Measurements from ENCODE around the gene HPCAL4. TPM values are rescaled to one million over a fixed set of nuclear protein-coding genes. Genes with fewer than 3 reads are reported as not detected.
A peak's percentile ranks its signal among the peaks of the same experiment; 100 is the strongest.

Gene HPCAL4
- polyA plus RNA-seq, 12 donors: 0.57 to 2.5 (median 1.6) TPM; not detected in 2

DNA sequence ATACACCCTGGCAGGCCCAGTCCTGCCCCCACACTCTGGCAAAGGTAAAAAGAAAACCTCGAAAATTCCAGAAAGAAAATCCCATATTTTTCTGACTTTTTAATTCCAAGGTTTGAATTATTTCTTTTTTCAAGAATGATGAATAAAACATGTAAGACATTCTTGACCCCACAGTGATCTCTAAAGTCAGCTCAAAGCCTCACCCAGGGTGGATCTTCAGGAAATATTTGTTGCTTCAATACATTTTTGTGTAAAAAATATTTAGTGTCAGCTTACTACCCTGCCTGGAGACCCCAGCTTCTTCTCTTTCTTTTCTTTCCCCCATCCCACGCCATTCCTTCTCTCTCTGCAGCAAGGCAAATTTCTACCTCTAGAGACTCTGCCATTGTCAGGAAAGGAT is 12.3 kb downstream of the HPCAL4 start:
- DNase-seq: no peak

DNA sequence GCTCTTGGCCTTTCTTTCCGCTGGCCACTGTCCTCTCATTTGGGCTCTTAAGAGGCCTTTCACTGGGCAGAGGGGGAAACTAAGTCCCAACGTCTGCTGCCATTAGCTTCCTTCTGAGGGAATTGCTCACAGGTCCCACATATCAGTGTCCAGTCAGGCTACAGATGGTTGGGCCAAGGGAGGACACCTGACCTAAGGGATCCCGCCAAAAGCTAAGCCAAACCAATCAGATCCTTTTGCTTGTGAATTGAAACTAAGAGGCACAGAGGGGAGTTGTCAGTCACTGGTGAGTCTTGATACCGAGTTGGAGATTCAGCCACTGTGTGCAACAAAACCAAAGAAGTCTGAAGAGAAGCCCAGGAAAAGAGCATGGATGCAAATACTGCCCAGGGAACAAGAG is 13.6 kb downstream of the HPCAL4 start:
- DNase-seq: no peak

DNA sequence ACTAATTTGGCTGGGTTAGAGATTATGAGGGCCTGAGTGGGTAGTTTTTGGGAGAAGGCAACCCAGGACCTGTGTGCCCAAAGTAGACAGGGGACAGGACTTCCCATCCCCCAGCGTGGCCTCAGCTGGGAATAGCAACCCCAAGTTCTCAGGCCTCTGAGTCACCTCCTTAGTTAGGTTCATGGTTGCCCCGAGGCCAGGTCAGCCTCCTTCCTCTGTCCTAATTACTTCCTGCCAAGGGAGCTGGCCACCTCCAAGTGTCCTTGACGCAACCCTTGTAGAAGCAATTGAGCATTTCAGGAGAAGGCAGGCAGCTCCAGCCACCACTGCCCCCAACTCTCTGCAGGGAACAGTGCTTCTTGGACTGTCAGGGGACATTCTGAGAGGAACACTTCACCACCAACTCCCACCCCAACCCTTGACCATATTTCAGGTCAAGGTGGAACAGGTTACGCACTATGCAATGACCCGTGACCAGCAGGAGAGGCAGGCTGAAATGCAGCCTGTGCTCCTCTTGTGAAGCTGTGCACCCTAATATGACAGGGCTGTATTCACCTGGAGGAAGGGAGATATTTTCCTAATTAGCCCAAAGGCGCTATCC is 14.2 kb downstream of the HPCAL4 start:
- DNase-seq: no peak

DNA sequence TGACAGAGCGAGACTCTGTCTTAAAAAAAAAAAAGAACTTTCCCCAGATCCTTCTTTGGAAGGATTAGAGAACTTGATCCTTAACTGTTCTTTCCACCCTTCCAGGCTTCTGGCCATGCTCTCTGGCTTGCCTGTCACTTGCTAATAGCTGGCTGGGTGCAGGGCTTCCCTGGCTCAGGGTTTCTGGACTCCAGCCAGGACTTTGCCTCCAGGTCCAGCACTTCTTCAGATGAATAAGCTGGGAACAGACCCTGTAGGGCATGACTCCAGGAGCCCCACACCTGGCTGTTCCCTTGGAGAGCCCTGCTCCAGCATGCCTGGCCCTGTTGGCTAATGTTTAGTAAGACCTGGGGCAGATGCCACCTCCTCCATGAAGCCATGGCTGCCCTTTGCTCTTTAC is 16.0 kb downstream of the HPCAL4 start:
- DNase-seq: no peak

DNA sequence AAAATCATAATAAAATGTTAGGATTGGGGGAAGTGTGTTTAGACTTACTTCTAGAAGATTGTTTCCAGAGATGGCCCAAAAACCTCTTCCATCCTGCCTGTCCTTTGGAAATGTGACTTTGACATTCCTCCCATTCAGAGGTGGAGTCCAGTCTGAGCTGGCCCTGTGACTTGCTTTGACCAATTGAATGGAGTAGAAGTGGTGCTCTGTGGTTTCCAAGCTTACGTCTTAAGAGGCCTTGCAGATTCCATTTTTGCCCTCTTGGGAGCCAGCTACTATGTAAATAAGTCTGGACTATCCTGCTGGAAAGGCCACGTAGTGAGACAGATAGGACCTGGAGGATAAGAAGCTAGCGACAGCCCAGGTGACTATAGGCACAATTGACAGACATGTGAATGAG is 18.0 kb downstream of the HPCAL4 start:
- no peak for DNase-seq

DNA sequence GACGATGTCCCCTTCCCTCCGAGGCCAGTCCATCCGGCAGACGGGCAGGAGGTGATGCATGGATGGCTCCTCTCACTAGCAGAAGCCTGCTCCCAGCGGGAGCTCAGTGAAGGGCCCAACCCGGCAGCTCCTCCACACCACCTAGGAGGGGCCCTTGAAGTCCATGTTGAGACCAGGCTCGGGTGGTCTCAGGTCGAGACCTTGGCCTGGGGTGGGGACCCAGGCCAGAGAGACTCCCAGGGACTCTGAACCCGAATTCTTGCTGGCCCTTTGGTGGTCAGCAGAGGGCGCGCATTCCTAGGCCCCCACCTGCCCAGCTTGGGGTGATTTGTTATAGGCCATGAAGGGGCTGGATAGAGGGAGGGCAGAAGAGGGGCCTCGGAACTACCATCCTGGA is 18.7 kb downstream of the HPCAL4 start:
- no peak for DNase-seq

DNA sequence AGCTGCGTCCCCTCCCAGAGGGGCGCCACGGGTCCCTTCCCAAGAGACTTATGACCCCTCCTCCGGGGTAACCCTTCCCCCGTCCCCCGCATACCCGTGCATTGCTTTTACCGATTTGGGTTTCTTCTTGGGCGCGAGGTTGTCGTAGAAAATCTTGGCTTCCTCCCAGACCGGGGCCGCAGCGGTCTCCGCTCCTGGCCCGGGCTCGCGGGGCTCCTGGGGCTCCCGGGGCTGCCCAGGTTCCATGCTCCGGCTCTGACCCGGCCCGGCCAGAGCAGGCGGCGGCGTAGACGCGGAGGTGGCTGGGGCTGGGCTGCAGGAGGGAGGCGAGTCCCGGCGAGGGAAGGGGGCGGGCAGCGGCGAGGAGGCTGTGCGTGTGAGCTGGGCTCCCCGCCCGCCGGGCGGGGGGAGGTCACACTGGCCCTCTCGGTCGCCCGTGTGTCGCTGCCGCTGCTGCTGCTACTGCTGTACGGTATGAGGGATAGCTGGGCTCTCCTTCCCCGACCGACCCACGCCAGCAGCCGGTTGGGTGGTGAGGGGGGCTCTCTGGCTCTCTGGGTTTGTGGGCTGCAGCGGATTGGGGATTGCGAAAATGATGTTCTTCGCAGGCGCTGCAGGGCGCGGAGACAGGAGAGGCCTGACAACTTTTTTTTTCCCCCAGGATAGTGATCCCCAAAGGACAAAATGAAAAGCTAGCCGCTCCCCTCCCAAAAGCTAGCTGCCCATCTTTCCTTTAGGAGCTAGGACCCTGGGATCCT is 19.3 kb downstream of the HPCAL4 start, which contains the start of gene NT5C1A:
TSS of gene NT5C1A (minus strand) at position 315 of the 758 bp plus-strand sequence. CDS start at position 246, 69 bp downstream.
- no peak for DNase-seq

DNA sequence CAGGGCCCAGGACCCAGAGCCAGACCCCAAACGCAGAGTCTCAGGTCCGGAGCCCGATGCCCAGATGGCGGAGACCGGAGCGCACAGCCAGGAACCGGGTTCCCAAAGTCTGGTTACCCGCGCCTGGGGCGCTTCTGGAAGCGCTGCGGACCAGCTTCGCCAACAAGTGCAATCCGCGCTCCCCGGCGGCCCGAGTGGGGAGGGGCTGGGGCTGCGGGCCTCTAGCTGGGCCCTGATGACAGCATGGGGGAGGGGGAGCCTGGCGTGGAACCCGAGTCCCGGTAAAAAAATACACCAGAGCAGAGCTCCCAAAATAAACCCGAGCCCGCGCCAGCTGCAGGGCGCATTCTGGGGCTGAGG is 19.8 kb downstream of the HPCAL4 start:
- DNase-seq: no peak

DNA sequence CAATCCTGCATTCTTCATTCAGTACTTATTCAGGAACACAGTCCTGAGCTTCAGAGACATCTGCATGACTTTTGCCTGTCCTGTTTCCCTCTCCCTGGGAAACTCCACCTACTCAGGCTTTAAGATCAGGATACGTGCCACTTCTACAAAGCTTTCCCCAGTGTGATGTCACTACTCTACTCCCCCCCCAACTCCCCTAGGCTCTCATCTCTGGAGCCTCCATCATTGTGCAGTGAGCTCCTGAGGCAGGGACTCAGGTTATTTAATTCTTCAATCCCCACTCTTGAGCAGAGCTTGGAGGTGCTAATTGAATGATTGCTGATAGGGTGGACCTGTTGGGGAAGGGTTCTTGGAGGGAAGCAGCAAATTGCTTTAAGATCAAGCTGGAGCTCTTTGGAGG is 20.5 kb downstream of the HPCAL4 start:
- no peak for DNase-seq

DNA sequence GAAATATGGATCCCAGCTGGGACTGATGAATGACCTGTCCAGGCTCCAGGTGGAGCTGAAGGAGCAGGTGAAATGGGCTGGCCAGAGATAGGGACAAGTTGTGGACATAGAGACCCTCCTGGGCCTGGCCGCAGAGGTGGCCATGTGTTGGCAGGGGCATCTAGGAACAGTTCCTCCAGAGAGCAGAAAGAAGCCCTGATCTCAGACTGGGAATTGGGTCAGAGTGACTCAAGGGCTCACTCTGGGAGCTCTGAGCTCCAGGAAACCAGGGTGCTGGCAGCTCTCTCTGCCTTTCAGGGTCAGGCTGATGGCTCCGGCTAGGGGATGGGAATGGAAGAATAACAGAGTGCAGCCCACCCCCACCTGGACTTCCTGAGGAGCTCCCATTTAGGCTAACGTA is 22.3 kb downstream of the HPCAL4 start:
- DNase-seq: no peak

DNA sequence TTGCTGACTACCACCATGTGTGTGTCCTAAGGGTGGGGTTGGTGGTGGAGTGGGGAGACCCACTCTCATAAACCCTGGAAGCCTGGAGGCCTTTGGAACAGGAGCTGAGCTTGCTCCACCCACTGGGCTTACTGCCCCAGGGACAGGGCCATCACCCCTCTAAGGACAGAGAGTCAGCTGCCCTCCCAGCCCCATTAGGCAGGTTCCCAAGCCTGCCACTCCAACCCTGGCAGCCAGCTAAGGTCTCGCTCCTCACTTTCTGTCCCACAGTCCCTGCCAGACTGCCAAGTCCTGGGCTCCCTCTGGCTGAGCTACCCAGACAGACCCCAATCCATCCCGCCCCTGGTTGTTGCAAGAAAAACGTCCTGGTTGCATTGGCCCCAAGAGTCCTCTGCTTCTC is 23.1 kb downstream of the HPCAL4 start:
- no peak for DNase-seq

DNA sequence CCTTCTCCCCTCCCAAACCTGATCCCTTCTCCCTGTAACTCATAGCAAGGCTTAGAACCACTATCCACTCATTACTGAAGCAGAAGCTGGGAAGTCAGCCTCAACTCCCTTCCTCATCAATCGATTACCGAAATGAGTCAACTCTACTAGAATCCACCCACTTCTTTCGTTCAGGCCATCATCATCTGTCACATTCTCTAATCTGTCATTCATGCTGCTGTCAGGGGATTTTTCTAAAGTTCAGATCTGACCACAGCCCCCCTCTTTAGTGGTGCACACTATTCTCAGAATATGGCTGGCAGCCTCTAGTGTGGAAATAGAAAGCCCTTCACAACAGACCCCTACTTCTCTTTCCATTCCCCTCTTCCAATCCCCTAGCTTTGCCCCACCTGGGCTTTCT is 24.5 kb downstream of the HPCAL4 start:
- no peak for DNase-seq

DNA sequence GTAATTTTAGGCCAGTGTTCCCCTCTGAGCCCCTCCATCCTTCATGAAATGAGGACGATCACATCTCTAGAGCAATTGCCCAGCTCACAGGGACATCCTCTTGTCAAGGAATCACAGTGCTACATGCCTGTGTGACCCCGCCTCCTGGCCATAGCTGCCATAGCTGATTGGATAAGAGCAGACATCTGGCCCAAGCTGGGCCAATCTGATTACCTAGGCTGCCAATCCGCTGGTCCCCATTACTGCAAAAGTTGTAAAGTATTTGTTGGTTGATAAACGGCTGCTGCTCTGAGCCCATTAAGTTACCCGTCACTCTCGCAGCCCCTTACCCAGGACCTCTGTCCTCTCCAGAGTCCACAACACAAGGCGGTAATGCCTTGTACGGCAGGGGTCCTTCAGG is 27.7 kb downstream of the HPCAL4 start:
- DNase-seq: no peak

DNA sequence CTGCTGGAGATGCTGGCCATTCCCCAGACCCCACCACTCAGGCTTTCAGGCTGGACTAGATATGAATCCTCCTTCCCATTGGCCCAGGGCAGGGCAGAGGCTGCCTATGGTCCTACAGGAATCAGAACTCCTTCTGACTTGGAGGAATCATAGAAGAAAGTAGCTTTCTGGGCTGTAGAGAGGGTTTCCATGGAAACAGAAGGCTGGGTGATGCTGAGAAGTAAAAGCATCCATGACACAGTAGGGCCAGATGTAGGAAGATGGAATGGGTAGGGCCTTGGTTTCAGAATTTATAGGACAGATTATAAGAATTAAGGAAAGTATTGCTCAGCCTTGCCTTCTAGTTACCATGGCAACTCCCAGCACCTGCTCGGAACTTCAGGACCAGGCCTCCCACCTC is 28.4 kb downstream of the HPCAL4 start:
- no peak for DNase-seq

DNA sequence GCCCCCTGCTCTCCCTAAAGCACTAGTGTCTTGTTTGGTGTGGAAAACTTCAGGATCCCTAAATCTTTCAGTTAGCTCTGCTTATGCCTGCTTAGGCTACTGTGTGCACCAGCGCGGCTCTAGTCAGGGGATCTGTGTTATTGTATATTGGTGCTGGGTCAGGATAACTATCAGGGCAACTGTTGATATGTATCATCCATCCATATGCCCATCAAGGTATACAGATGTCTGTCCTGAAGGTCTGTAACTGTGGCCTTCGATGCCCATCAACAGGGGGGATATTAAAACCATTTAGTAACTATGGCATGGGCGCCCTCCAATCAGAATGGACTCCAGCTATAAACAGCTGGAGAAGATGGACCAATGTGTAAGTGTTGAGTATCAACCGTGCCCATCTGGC is 31.7 kb downstream of the HPCAL4 start:
- no peak for DNase-seq

DNA sequence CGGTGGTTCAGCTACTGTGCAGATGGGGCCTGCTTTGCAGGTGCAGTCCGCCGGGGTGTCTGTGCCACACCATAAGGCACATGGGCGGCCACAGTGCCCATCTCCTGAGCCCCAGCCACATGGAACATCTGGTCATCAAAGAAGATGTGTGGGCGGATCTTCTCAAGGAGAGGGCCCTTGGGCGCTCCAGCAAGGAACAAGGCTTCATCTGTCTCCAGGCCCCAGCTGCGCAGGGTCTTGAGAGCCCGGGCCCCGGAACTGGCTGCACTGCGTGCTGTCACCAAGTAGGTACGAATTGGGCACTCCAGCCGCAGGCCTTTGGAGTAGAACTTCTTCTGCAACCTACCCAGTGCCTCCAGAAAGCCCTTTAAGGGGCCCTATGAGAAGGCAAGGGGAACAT is 32.1 kb downstream of the HPCAL4 start:
- DNase-seq: no peak

DNA sequence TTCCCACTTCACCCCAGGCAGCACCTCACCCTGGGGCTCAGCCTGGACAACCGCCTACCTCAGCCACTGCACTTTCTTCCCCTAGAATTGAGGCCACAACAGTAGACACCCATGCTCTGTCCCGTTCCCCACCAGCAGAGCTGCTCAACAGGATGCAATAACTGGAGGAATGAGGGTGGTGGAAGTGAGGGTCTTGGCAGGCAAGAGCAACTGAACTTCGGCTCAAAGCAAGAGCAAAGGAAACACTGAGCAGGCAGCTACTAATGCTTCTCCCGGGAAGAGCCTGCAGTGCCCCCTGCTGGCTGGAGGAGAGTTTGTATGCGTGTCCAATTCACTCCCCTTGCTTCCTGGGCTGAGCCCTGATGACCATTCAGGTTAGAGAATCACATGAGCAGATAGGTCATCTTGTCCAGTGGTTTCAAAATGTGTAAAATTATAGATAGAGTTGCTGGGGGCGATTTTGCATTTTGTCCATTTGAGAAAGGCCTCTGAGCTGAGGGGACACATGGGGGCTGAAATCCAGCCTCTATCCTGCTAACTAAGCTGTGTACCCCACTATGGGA is 33.2 kb downstream of the HPCAL4 start:
- no peak for DNase-seq

DNA sequence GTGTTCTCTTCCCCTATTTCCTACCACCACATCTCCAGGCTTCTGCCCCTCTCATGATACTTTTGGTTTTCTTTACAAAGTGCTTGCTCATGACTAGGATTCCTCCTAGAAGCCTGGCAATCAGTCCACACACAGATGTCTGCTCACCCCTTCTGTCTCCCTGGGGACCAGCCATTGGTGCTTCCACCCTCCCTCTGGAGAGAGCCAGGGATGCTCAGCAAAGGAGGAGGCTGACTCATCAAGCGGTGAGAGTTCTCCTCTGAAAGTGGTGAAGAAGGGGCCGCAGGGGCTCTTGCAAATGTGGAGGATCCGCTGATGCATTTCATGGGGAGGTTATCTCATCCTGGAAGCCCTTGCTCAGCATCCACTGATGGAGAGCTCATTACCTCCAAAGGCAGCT is 33.8 kb downstream of the HPCAL4 start:
- no peak for DNase-seq

DNA sequence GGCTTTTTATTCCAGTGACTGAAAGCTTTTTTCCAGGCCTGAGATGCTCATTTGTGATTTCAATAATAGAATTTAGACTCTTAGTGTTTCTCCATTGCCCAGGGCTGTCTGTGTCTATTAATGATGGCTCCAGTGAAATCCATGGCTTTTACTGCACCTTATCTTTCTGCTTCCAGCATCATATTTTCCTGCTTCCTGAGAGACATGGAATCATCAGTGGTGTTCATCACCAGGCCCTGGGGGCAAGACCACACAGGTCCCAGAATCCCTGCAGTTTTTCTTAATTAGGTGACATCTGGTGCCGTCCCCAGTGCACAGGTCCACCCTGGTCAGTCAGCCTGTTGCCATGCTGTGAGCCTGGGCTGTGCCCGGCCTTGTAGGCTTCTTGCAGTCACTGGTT is 34.8 kb downstream of the HPCAL4 start:
- DNase-seq: no peak

DNA sequence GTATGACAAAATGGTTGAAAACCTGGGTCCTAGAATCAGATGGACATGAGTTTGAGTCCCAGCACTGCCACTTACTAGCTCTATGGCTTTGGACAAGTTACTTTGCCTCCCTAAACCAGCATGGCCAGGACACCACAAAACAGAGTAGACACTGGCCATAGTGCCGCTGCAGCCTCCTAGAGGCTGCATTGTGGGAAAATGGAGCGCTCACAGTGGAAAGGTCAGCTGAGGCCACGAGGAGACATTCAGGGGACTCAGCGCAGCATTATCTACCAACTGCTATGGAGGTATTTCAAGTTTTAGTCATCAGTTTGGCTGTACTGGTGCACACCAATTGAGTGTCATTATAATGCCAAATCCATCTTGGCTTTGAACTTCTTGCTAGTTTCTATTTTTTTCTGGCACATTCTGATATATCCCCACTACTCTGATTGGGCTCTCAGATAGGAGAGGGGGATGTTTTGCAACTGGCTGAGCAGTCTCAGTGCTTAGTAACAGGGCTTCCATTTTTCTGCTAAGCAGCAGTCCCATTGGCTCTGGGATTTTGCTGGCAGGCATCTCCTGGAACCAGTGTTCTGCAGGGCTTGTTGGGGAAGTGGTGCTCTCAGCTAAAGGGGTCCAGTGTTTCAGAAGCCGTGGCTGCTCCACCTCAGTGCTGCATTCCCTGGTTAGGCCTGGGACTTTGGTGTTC is 35.5 kb downstream of the HPCAL4 start:
- DNase-seq: no peak

DNA sequence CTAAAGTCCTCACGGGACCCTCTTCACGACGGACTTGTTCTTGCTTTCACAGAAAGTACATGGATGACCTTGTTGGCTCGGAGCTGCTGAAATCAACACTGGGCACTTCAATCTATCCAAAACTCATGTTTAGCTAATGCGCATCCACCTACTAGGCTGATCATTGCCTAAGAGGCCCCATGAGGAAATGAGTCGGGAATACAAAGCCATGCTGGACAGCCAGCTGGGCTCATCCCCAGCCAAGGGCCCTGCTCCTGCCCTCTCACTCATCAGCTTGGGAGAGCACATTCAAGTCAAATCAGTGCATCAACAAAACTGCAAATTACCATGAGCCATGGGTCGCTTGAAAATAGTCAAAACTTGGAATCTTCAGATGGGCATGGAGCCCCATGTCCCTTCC is 36.9 kb downstream of the HPCAL4 start:
- no peak for DNase-seq

DNA sequence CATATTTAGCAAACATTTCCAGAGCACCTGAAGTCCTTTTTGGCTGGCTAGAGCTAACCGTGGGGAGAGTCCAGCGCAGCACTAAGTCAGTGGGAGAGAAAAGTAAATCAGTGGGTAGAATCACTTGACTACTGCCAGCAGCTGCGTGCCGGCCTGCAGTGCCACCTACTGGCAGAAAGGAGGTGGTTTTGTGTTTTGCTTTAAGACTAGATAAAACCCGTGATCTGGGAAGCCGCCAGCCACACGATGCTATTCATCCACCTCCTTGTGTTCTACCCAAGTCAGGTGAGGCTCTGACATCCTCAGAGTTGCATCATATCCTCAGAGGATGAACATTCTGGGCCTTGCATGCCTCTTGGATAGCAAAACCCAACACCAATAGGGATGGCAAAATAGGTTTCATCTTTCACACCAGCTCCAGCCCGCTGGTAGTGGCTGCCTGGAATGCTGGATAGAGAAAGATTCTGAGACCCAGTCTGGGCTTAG is 37.6 kb downstream of the HPCAL4 start:
- peak; percentile 85 for DNase-seq

DNA sequence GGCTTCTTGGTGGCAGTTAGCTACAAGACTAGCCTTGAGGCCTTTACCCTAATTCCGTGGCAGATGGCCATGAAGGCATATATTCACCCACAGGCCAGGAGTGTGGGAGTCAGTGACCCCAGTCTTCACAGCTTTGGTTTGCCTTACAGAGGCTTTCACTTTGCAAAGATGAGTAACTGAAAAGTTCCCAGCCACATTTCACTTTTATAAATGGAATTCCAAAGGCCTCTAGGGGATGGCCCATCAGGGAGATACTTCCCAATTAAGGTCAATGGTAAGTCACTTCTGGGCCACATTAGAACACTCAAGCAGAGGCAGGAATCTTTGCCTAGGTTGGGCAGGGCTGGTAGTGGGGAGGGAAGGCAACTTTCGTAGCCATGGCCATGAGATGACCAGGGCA is 38.7 kb downstream of the HPCAL4 start:
- DNase-seq: no peak
